ENCODE data around the gene ADAM12. TPM values are rescaled to one million over a fixed set of nuclear protein-coding genes. Genes with fewer than 3 reads are reported as not detected.

ADAM12 gene
- total and polyA plus RNA-seq, 11 donors: 0.04 to 11.2 (median 0.82) TPM; not detected in 1

GRCh38 chr10:126210051-126210651 is 178.1 kb downstream of the ADAM12 start:
- Histone ChIP-seq H3K4me3 (no peak overlapping the region), H3K27me3 (peaks cover 0 to 4% (median 0%) of the 10 kb centered on the region in 9 donors), H3K4me1 (peaks cover 0 to 14% (median 0%) of the 10 kb centered on the region in 12 donors), H3K9me3 (no peaks in the 10 kb centered on the region), H3K27ac (no peak overlapping the region), H3K36me3 (no peaks in the 10 kb centered on the region)
- 85 to 93% (median 89%) methylated on average over 10 of the region's 10 CpGs for WGBS, 4 donors
- DNase-seq (no peak), ATAC-seq (no peak)
- TF ChIP-seq POLR2A (IDR thresholded peaks at IDR 0.05) (no peak), CTCF (IDR thresholded peaks at IDR 0.05) (no peak)
- intact Hi-C loops (cut with DNase I): no loop called here

GRCh38 chr10:126209451-126209850 is 178.8 kb downstream of the ADAM12 start:
- no peaks in the 10 kb centered on the region for H3K9me3 ChIP-seq
- H3K4me3 ChIP-seq: no peak overlapping the region
- DNase-seq: no peak
- H3K36me3 ChIP-seq: no peaks in the 10 kb centered on the region
- no peak for ATAC-seq
- peaks cover 0 to 4% (median 0%) of the 10 kb centered on the region in 9 donors for H3K27me3 ChIP-seq
- peaks cover 0 to 14% (median 0%) of the 10 kb centered on the region in 12 donors for H3K4me1 ChIP-seq
- no peak overlapping the region for H3K27ac ChIP-seq
- TF ChIP-seq CTCF (IDR thresholded peaks at IDR 0.05) (no peak), POLR2A (IDR thresholded peaks at IDR 0.05) (no peak)
- intact Hi-C loops (cut with DNase I): no loop called here
- WGBS, 4 donors: 64 to 70% (median 68%) methylated on average over 4 of the region's 4 CpGs

GRCh38 chr10:126208726-126209302 is 179.5 kb downstream of the ADAM12 start:
- WGBS, 4 donors: 18 to 33% (median 29%) methylated on average over 4 of the region's 4 CpGs
- peaks cover 0 to 4% (median 0%) of the 10 kb centered on the region in 9 donors for H3K27me3 ChIP-seq
- ATAC-seq (no peak), DNase-seq (no peak)
- intact Hi-C loops (cut with DNase I): no loop called here
- H3K27ac ChIP-seq: no peak overlapping the region
- no peak overlapping the region for H3K4me3 ChIP-seq
- TF ChIP-seq CTCF (IDR thresholded peaks at IDR 0.05) (no peak), POLR2A (IDR thresholded peaks at IDR 0.05) (no peak)
- H3K4me1 ChIP-seq: peaks cover 0 to 14% (median 0%) of the 10 kb centered on the region in 12 donors
- no peaks in the 10 kb centered on the region for H3K36me3 ChIP-seq
- H3K9me3 ChIP-seq: no peaks in the 10 kb centered on the region

GRCh38 chr10:126207851-126208250 is 180.4 kb downstream of the ADAM12 start:
- Histone ChIP-seq H3K4me1 (peaks cover 0 to 14% (median 0%) of the 10 kb centered on the region in 12 donors), H3K27me3 (peaks cover 0 to 3% (median 0%) of the 10 kb centered on the region in 9 donors), H3K9me3 (no peaks in the 10 kb centered on the region), H3K4me3 (no peak overlapping the region), H3K27ac (no peak overlapping the region), H3K36me3 (no peaks in the 10 kb centered on the region)
- no peak for TF ChIP-seq CTCF (IDR thresholded peaks at IDR 0.05)
- no peak for TF ChIP-seq POLR2A (IDR thresholded peaks at IDR 0.05)
- ATAC-seq: no peak
- DNase-seq: no peak
- WGBS, 4 donors: 46 to 63% (median 58%) methylated on average over 1 of the region's 1 CpG
- intact Hi-C loops (cut with DNase I): no loop called here
